ENCODE results near the gene RAB13. TPM values are rescaled to one million over a fixed set of nuclear protein-coding genes. Genes with fewer than 3 reads are reported as not detected.

The RAB13 gene
- total and polyA plus RNA-seq, 2 donors (not counting 3 experiments of a cell fraction or from before 2014, with no cell fraction given) = 76.0 to 124 TPM

GRCh38 chr1:153977250-153978240 is 8.6 kb downstream of the RAB13 start, which contains the start of gene JTB:
Gene JTB, minus strand, starts transcription at chr1:153977674. Its CDS starts 422 bp downstream, at chr1:153977252.
- H4K20me1 ChIP-seq (replicated peaks; ENCODE audit: control insufficient read depth, extremely low read depth, insufficient read depth, low read length) = no peaks in the 10 kb centered on the region
- ChIA-PET POLR2A (interaction anchor here (1.1 to 1.5 kb wide), 2 partner anchors 10 to 15 kb away, joined by 5 to 12 read pairs; partner anchors contain the start of genes CREB3L4 and SLC39A1), CTCF (interaction anchor here (0.6 to 3.9 kb wide), 12 partner anchors 9 to 180 kb away, joined by 3 to 21 read pairs (median 6); partner anchors contain the start of genes CREB3L4, CRTC2, DENND4B and RAB13)
- intact Hi-C loops (cut with micrococcal nuclease) = loop anchor here (1.0 to 2.0 kb wide), 3 partner anchors 9 to 19 kb away; partner anchors contain the start of genes CRTC2, RAB13 and SLC39A1
- H2AFZ ChIP-seq (ENCODE audit: low read depth, low read length) = peak within 1 kb of the TSS; percentile 83
- DNase-seq (ENCODE audit: low read depth, low spot score) (peak; percentile 82), FAIRE-seq (peak; percentile 94)
- dilution Hi-C loops (cut with MboI; ENCODE audit: extremely low pct_ligation_motif_present, low sequenced_read_pairs) = no loop called here
- H3K9me1 ChIP-seq (replicated peaks; ENCODE audit: control insufficient read depth, extremely low read depth, insufficient read depth, low read length) = no peaks in the 10 kb centered on the region
- peak within 1 kb of the TSS; percentile 4 for H3K27ac ChIP-seq (ENCODE audit: insufficient read depth, low read depth, low read length)
- TF ChIP-seq POLR2A (IDR thresholded peaks at IDR 0.05; ENCODE audit: low read depth, low read length) = peak; percentile 94
- TF ChIP-seq FOS (IDR thresholded peaks at IDR 0.05; ENCODE audit: borderline replicate concordance, insufficient read depth, low read length) = no peak
- no peak for TF ChIP-seq JUN (IDR thresholded peaks at IDR 0.05; ENCODE audit: borderline replicate concordance, insufficient read depth, insufficient read length, low read depth)
- TF ChIP-seq GATA2 (IDR thresholded peaks at IDR 0.05; ENCODE audit: insufficient read depth, insufficient read length, low read depth, low read length) = no peak
- TF ChIP-seq CTCF (IDR thresholded peaks at IDR 0.05; ENCODE audit: extremely low read depth in 1 of 2, insufficient read depth in 1 of 2, low read depth in 1 of 2, low read length in 2 of 2) = no peak
- no peak for TF ChIP-seq MYC (IDR thresholded peaks at IDR 0.05; ENCODE audit: low read depth, low read length)
- TF ChIP-seq EZH2 (IDR thresholded peaks at IDR 0.05; ENCODE audit: borderline replicate concordance, low read depth, low read length, severe bottlenecking) = no peak
- TF ChIP-seq POLR2AphosphoS5 (IDR thresholded peaks at IDR 0.05; ENCODE audit: insufficient read depth, low read depth, low read length) = peak; percentile 88
- no peak for TF ChIP-seq MAX (IDR thresholded peaks at IDR 0.05; ENCODE audit: insufficient read depth, insufficient read length)
- H3K79me2 ChIP-seq (ENCODE audit: control insufficient read depth, insufficient read depth, low read length) = peaks cover 16% of the 10 kb centered on the region
- peak within 1 kb of the TSS; percentile 81 for H3K4me2 ChIP-seq (ENCODE audit: insufficient read depth, low read length)
- peak within 1 kb of the TSS; percentile 67 for H3K9ac ChIP-seq (replicated peaks; ENCODE audit: extremely low read depth, insufficient read depth, low read length)
- peak within 1 kb of the TSS; percentile 50 to 91 (median 70) for H3K4me3 ChIP-seq (replicated peaks in 1 of 3; ENCODE audit: insufficient read depth in 1 of 3, low read depth in 1 of 3, low read length in 3 of 3)
- peaks cover 10% of the 10 kb centered on the region for H3K4me1 ChIP-seq (ENCODE audit: control insufficient read depth, extremely low read depth, insufficient read depth, low read length)
- no peaks in the 10 kb centered on the region for H3K27me3 ChIP-seq (ENCODE audit: control insufficient read depth in 2 of 2, insufficient read depth in 2 of 2, low read length in 2 of 2)
- H3K9me3 ChIP-seq (replicated peaks; ENCODE audit: control insufficient read depth, insufficient read depth, low read length) = no peaks in the 10 kb centered on the region
- TSS peak; percentile 33 for BruUV-seq (replicated peaks)
- peaks cover 3 to 17% of the 10 kb centered on the region in 2 experiments for H3K36me3 ChIP-seq (ENCODE audit: control insufficient read depth in 2 of 2, extremely low read depth in 1 of 2, insufficient read depth in 2 of 2, low read length in 2 of 2)
